Raji (cell line): ENCODE measurements around the gene SLAIN1.

Experiments
- POLR2A ChIP-seq: IDR thresholded peaks from 2 replicates; pipeline ENCODE4 v1.6.1; 2011; ENCODE audit warnings: low read depth, low read length, control low read depth; ENCODE audit not compliant: insufficient read depth

The SLAIN1 gene

GRCh38 chr13:77784515-77784914 lies 87.0 kb downstream of the SLAIN1 start:
- no peak for TF ChIP-seq POLR2A

GRCh38 chr13:77786695-77787287 lies 89.3 kb downstream of the SLAIN1 start:
- TF ChIP-seq POLR2A = no peak

GRCh38 chr13:77789376-77789775 lies 91.9 kb downstream of the SLAIN1 start:
- TF ChIP-seq POLR2A = no peak

- no peak for TF ChIP-seq POLR2A
Measured at GRCh38 chr13:77800219-77800618, 102.7 kb downstream of the SLAIN1 start.

GRCh38 chr13:77806518-77806917 lies 109.0 kb downstream of the SLAIN1 start:
- TF ChIP-seq POLR2A = no peak

- no peak for TF ChIP-seq POLR2A
Measured at GRCh38 chr13:77807431-77808135, 110.1 kb downstream of the SLAIN1 start.

- TF ChIP-seq POLR2A = no peak
Measured at GRCh38 chr13:77810430-77810829, 112.9 kb downstream of the SLAIN1 start.

- no peak for TF ChIP-seq POLR2A
Measured at GRCh38 chr13:77810878-77811277, 113.4 kb downstream of the SLAIN1 start.

- TF ChIP-seq POLR2A = no peak
Measured at GRCh38 chr13:77811381-77811780, 113.9 kb downstream of the SLAIN1 start.

GRCh38 chr13:77811981-77812380 lies 114.5 kb downstream of the SLAIN1 start:
- no peak for TF ChIP-seq POLR2A
